ENCODE measurements around the gene UBAP2.

GRCh38 chr9:33884856-33885701, 163.6 kb downstream of the UBAP2 start:
- TF ChIP-seq, protein P1, sequence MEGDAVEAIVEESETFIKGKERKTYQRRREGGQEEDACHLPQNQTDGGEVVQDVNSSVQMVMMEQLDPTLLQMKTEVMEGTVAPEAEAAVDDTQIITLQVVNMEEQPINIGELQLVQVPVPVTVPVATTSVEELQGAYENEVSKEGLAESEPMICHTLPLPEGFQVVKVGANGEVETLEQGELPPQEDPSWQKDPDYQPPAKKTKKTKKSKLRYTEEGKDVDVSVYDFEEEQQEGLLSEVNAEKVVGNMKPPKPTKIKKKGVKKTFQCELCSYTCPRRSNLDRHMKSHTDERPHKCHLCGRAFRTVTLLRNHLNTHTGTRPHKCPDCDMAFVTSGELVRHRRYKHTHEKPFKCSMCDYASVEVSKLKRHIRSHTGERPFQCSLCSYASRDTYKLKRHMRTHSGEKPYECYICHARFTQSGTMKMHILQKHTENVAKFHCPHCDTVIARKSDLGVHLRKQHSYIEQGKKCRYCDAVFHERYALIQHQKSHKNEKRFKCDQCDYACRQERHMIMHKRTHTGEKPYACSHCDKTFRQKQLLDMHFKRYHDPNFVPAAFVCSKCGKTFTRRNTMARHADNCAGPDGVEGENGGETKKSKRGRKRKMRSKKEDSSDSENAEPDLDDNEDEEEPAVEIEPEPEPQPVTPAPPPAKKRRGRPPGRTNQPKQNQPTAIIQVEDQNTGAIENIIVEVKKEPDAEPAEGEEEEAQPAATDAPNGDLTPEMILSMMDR (conservative IDR thresholded peaks at IDR 0.05; ENCODE audit: low read depth, low read length) = no peak
- no peak for TF ChIP-seq EZH2 (IDR thresholded peaks at IDR 0.05; ENCODE audit: borderline replicate concordance, low read depth, low read length, poor library complexity, severe bottlenecking)
